ENCODE measurements around the gene WRNIP1.

Gene WRNIP1

DNA sequence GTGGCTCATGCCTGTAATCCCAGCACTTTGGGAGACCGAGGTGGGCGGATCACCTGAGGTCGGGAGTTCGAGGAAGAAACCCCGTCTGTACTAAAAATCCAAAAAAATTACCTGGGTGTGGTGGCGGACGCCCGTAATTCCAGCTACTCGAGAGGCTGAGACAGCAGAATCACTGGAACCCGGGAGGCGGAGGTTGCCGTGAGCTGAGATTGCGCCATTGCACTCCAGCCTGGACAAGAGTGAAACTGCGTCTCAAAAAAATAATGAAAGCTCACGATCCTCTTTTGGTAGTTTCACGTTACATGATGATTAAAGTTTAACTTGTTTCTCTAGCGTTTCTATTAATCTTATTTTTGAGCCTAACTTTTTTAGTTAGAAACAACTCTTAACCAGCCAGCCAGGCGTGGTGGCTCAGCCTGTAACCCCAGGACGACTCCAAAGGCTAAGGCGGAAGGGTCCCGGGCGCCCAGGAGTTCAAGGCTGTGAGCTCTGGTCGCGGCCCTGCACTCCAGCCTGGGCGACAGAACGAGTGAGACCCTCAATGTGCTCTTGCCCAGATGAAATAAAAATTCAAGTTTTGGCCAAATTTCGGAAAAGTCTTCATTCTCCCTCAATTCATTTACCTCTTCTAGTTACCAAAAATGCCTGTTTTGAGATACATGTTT lies 1.2 kb upstream of the WRNIP1 start:
- DNase-seq: no peak

DNA sequence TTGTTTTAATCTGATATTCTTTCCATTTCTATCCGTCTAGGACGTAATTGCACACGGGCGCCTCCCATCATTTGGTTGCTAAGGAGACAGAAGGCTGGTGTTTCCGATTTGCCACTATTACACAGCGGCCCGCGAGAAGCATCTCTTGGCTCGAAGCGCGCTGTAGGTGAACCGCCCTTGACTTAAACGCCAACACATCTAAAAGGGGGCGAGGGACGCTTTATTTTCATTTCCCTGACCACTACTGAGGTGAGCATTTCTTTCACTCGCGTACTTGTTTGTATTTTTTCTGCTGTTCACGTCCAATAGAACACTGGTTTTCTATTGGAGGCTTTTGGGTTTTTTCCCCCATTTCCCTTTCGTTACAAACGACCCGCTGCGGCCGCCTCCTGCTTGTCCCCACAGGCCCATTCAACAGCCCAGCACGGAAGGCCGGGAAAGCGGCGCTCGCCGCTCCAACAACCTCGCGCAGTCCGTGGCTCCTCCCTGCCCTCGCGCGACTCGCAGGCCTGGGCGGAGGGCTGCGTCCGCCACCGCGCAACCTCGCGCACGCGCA lies 505 bp upstream of the WRNIP1 start:
- peak; percentile 78 for DNase-seq

- DNase-seq: peak; percentile 70
Observed at GRCh38 chr6:2765896-2766766, 938 bp downstream of the WRNIP1 start.

DNA sequence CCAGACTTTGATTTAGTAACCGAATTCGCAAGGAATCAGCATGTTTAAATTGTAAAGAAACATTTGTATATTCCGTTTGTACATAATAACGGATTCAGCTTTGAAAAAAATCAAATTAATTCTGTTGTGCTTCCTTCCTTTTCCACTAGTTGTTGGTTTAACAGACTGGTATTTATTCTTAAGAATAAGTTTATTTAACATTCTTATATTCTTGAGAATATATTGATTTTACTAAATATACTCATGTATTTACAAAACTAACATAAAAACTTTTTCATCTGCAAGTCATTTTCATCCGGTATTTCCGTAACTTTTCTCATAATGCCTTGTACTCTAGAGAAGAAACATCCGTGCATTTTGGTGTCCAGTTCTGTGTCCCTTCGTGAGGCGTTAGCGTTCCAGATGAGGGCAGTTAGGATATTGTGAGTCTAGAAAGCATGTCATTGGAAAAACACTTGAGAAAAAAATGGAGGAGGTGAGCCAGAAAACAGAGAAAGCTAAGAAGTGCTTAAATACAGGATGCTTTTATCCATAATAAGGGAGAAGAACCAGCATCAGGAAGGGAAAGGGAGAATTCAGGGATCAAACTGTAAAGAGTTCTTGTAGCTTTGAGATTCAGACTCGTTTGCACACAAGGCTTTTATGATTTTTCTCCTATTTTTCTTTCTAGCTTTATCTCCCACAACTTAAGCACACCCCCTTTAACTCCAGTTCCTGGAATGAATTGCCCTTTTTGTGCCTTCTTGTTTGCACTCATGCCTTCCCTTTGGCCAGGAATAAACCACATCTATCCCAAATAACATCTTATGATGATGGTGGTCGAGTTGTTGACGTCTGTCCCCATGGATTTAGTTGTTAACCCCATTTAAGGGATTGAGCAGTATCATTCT lies 1.8 kb downstream of the WRNIP1 start:
- DNase-seq: no peak

DNA sequence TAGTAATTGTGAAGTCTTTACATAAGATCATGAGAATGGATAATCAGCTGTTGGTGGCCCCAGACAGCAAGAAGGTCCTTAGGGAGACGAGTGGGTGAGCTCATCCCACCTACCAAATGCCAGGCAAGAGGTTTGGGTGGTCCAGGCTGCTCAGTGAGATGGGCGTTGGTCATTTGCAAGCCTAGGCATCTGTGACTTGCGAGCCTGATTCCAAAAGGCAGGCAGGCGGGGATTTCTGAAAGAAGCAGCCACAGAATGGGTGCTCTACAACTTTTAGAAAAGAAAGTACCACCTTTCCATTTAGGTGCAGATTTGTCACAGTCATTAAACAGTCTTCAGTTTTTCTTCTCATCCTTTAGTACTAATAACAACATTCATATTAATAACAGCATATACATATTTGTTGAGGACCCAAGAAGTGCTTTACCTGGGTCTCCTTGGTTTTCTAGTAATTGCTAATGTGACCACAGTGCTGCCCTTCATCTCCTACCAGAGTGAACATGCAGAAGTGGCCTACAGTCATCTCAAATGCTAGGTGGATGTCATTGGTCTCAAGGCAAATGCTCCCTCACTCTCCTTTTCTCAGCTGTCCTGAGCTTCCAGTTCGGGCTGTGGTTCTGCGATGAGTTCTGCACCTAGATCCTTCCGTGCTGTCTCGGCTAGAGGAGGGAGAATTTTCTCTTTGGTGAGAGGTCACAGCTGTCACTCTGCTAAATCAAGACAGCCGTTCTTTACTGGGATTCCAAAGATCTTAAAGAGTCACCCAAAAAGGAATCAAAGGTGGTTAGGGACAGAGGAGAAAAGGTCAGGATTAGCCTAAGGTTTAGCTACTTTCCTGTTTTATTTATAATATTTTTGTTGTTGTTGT lies 2.7 kb downstream of the WRNIP1 start:
- DNase-seq: no peak

DNA sequence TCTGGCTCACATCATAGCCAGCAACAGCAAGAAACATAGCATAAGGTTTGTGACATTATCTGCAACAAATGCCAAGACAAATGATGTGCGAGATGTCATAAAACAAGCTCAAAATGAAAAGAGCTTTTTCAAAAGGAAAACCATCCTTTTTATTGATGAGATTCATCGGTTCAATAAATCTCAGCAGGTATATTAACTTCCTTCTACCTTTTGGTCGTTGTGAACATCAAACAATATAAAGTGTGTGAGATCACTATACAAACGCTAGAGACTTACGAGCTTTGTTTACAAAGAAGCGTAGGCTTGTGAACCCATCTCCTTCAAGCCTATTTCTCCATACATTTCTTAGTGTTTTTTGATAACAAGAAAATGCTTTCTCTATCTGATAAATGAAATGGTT lies 3.5 kb downstream of the WRNIP1 start:
- no peak for DNase-seq

DNA sequence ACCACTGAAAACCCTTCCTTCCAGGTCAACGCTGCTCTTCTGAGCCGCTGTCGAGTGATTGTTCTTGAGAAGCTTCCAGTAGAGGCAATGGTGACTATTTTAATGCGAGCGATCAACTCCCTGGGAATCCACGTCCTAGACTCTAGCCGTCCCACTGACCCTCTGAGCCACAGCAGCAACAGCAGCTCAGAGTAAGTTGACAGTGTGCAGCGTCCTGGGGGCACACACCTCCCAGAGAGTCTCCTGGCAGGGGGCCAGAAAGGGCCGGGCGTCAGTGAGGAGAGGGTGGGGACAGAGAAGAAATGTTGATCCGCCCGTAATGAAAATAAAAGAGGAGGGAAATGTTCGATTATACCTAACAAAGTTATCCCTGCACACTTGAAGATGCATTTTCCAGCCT lies 5.0 kb downstream of the WRNIP1 start:
- peak; percentile 67 for DNase-seq

DNA sequence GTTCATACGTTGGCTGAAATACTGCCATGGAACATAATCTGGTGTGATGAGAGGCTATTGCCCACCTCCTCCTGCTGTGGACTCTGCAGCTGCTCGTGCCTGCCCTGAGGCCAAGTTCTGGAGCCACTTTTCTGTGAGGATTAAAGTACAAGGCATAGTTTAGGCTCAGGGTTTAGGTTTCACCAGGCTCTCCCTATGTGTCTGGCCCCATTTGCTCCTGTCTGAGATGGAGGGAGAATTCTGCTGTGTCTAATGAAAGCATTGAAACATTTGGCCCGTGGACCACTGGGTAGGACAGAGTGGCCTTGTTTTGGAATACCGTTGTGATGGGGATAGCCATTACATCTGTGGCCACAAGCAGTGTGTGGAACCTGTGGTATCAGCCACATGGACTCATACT lies 5.9 kb downstream of the WRNIP1 start:
- DNase-seq: no peak

DNA sequence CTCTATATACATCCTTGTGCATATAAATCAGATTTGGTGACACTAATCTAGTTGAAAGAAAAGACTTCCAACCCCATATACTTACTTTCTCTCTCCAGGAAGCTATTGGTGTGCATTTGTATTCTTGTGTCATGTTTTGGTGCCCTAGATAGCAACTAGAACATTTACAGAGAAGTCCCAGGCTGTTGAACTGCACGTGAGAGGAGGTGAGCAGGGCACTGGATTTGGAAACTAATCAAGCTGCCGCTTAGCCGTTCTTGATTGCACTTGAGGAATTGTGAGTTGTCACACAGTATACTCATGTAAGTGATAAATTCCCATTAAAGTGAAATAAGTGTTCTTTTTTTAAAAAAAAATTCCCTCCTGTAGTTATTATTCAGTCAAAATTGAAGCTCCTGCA lies 7.6 kb downstream of the WRNIP1 start:
- DNase-seq: no peak

GRCh38 chr6:2773449-2773848 lies 8.3 kb downstream of the WRNIP1 start:
- DNase-seq: no peak

- no peak for DNase-seq
Observed at GRCh38 chr6:2775003-2775402, 9.8 kb downstream of the WRNIP1 start.

GRCh38 chr6:2777249-2777648 lies 12.1 kb downstream of the WRNIP1 start:
- no peak for DNase-seq

GRCh38 chr6:2780102-2780737 lies 15.0 kb downstream of the WRNIP1 start:
- DNase-seq: no peak

- DNase-seq: no peak
Observed at GRCh38 chr6:2781685-2782355, 16.6 kb downstream of the WRNIP1 start.

DNA sequence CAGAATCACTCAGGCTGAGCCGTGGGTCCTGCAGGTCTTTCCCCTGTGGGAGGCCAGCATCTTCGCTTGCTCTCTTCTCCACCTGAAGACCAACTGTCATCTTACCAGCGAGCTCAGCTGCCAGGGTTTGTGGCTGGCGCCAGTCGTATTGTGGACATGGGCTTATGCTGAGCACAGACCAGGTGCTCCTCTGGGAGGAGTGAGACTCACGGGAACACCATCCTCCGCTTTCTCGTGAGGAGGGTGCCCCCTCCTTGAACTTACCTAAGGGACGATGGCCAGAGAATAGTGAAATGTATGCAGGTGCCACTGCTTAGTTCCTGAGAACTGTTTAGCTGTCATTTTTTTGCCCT lies 17.1 kb downstream of the WRNIP1 start:
- no peak for DNase-seq

GRCh38 chr6:2782825-2783187 lies 17.6 kb downstream of the WRNIP1 start:
- peak; percentile 70 for DNase-seq

DNA sequence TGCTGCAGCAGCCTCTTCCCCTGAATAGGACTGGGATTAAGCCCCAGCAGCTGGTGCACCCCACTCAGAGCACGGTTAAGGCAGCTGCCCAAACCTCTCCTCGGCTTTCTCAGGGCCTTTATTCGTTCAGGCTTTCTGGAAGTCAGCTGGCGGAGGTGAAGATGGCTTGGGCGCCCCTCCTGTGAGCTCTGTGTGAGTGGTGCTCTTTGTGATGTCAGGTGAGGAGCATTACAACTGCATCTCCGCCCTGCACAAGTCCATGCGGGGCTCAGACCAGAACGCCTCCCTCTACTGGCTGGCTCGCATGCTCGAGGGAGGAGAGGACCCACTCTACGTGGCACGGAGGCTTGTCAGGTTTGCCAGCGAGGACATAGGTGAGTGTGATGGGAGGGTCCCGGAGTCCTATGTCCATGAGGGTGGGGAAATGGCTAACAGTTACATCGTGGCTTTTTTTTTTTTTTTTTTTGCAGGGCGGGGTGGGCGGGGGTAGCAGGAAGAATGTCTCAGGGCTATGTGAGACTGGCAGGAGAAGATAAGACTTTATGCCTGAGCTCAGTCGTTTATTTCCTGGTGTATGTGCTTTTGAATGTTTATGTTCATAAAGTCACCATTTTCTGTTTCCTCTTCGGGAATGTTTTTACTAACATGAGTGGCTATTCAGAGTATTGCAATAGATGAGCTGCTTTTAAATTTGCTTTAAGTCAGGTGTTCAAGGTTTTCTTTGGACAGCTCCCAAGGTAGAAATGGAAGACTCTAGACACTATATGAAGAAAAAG lies 18.2 kb downstream of the WRNIP1 start:
- DNase-seq: no peak

DNA sequence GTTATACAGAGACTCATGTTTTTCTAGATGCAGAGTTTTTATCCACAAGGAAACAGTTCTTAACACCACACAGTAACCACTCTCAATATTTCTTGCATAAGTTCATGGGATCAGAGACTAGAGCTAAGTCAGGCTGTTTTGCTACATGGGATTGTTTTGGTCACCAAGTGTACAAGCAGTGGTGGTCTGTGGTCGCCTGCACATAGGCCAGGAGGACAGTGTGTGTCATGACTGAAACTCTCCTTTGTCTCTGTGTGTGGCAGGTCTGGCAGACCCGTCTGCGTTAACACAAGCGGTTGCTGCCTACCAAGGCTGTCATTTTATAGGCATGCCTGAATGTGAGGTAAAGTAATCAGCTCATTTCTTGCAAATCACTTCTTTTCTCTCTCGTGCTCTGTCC lies 18.9 kb downstream of the WRNIP1 start:
- no peak for DNase-seq

DNA sequence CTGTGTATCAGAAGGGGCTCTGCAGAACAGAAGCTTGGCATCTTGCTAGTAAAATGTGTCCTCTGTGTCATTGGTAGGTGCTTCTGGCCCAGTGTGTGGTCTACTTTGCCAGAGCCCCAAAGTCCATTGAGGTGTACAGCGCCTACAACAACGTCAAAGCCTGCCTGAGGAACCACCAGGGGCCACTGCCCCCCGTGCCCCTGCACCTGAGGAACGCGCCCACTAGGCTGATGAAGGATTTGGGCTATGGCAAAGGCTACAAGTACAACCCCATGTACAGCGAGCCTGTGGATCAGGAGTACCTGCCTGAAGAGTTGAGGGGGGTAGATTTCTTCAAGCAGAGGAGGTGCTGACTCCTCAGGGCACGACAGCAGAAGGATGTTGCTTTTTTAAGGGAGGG lies 19.7 kb downstream of the WRNIP1 start:
- no peak for DNase-seq

DNA sequence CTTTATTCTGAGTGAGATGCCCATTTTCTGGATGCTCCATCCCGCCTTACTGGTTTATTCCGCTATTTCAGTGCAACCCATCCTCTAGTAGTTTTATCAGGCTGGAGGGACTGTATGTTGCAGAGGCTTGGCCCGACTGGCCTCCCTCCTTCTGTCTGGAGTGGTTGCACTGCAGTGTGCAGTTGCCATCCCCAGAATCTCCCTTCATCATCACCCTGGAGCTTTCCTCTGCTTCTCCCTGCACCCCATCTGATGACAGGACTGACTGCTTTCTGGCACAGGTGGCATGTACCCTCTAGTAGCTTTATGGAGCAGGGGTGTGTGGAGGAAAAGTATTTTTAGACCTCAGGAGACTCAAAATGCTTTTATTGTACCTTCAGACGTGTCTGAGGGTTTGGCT lies 21.1 kb downstream of the WRNIP1 start:
- no peak for DNase-seq
